Calu3 (cell line): ENCODE results near the gene IFIT1. TPM values are rescaled to one million over a fixed set of nuclear protein-coding genes. Genes with fewer than 3 reads are reported as not detected.

ENCODE experiments used
- BruUV-seq: library from RNA; stranded (reverse); fragments of 400-500 nt; replicated peaks from 2 replicates; lab custom pipeline; 2021; lab: Mats Ljungman, UMichigan
- CTCF ChIA-PET: fragments of 300-600 bp; sonication (Branson Sonifier 250); formaldehyde crosslinking; loops from one replicate; lab custom pipeline; 2022; ENCODE audit warnings: antibody characterized with exemption; lab: Charles Lee
- DNase-seq: peaks from one replicate; pipeline ENCODE4 v3.0.0; 2022
- H3K27ac Mint-ChIP-seq: one replicate; pipeline ENCODE4 v1.8.0; 2022; ENCODE audit warnings: mixed read lengths; ENCODE audit not compliant: unreplicated experiment
- H3K27me3 Mint-ChIP-seq: one replicate; pipeline ENCODE4 v1.8.0; 2022; ENCODE audit warnings: mixed read lengths; ENCODE audit not compliant: unreplicated experiment
- H3K36me3 Mint-ChIP-seq: one replicate; pipeline ENCODE4 v1.8.0; 2022; ENCODE audit warnings: mild to moderate bottlenecking, moderate library complexity, mixed read lengths; ENCODE audit not compliant: insufficient read depth, unreplicated experiment
- H3K4me1 Mint-ChIP-seq: one replicate; pipeline ENCODE4 v1.8.0; 2022; ENCODE audit warnings: mild to moderate bottlenecking, low read depth, mixed read lengths; ENCODE audit not compliant: unreplicated experiment
- H3K4me3 Mint-ChIP-seq: one replicate; pipeline ENCODE4 v1.8.0; 2022; ENCODE audit warnings: mild to moderate bottlenecking, low read depth, moderate library complexity, mixed read lengths; ENCODE audit not compliant: unreplicated experiment
- H3K9me3 Mint-ChIP-seq: one replicate; pipeline ENCODE4 v1.8.0; 2022; ENCODE audit warnings: low read depth, mixed read lengths; ENCODE audit not compliant: unreplicated experiment
- intact Hi-C: fragments of 100-400 bp; cut with micrococcal nuclease; formaldehyde crosslinking; loops from one replicate; pipeline ENCODE4 v1.10.0; 2022; ENCODE audit not compliant: unreplicated experiment
- total RNA-seq: library from RNA; stranded (reverse); gene quantifications from 2 replicates; pipeline ENCODE4 v1.2.3, GENCODE V29; 2022
- TF ChIP-seq, protein P1 (sequence below): fragments of 200-600 bp; IDR thresholded peaks from one replicate; pipeline ENCODE4 v1.8.0; 2022; ENCODE audit warnings: antibody characterized with exemption; ENCODE audit not compliant: unreplicated experiment

Gene IFIT1
- total RNA-seq, 1 experiment from 2014 or later: 52.3 TPM

DNA sequence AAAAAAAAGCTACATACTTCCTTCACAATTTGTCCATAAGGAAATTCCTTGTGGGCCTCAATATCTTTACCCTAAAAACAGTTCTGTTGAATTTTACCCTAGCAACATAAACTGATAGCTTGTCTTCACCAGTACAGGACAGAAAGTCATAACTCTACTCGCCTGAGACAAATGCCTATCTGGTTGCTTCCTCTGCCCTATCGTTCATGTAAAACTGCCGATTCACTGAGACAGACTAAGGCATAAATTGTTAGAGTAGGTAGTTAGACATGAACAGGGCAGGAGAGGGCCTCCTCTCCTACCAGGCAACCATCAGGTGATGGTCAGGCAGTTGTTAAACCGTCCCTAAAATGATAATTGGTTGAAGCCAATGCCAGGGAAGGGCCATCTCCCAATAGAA lies 39.6 kb upstream of the IFIT1 start:
- no peak for DNase-seq
- intact Hi-C loops: no loop called here
- Mint-ChIP-seq H3K36me3 (peaks cover 14% of the 10 kb centered on the region), H3K4me1 (peaks cover 47% of the 10 kb centered on the region), H3K9me3 (peaks cover 4% of the 10 kb centered on the region), H3K4me3 (peak overlapping the region; percentile 66), H3K27me3 (no peaks in the 10 kb centered on the region), H3K27ac (peak overlapping the region; percentile 99)
- CTCF ChIA-PET: interaction anchor here (0.6 to 1.7 kb wide), 4 partner anchors 14 to 201 kb away, joined by 4 to 13 read pairs (median 6); no protein-coding TSS in a partner anchor
- no TSS peak for BruUV-seq
- TF ChIP-seq, protein P1, sequence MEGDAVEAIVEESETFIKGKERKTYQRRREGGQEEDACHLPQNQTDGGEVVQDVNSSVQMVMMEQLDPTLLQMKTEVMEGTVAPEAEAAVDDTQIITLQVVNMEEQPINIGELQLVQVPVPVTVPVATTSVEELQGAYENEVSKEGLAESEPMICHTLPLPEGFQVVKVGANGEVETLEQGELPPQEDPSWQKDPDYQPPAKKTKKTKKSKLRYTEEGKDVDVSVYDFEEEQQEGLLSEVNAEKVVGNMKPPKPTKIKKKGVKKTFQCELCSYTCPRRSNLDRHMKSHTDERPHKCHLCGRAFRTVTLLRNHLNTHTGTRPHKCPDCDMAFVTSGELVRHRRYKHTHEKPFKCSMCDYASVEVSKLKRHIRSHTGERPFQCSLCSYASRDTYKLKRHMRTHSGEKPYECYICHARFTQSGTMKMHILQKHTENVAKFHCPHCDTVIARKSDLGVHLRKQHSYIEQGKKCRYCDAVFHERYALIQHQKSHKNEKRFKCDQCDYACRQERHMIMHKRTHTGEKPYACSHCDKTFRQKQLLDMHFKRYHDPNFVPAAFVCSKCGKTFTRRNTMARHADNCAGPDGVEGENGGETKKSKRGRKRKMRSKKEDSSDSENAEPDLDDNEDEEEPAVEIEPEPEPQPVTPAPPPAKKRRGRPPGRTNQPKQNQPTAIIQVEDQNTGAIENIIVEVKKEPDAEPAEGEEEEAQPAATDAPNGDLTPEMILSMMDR: no peak

- H3K27ac Mint-ChIP-seq: no peak overlapping the region
- intact Hi-C loops: no loop called here
- no peak overlapping the region for H3K4me3 Mint-ChIP-seq
- peaks cover 44% of the 10 kb centered on the region for H3K4me1 Mint-ChIP-seq
- peaks cover 14% of the 10 kb centered on the region for H3K36me3 Mint-ChIP-seq
- CTCF ChIA-PET: no interaction called here
- no peaks in the 10 kb centered on the region for H3K27me3 Mint-ChIP-seq
- H3K9me3 Mint-ChIP-seq: peaks cover 4% of the 10 kb centered on the region
- DNase-seq: no peak
- no TSS peak for BruUV-seq
- TF ChIP-seq, protein P1: no peak
Observed at GRCh38 chr10:89355394-89355931, 37.0 kb upstream of the IFIT1 start.

- intact Hi-C loops: no loop called here
- Mint-ChIP-seq H3K27me3 (no peaks in the 10 kb centered on the region), H3K27ac (no peak overlapping the region), H3K4me3 (no peak overlapping the region), H3K4me1 (peaks cover 34% of the 10 kb centered on the region), H3K36me3 (peaks cover 7% of the 10 kb centered on the region), H3K9me3 (peaks cover 4% of the 10 kb centered on the region)
- DNase-seq: no peak
- CTCF ChIA-PET: no interaction called here
- TF ChIP-seq, protein P1: no peak
- BruUV-seq: no TSS peak
Observed at GRCh38 chr10:89357096-89357495, 35.3 kb upstream of the IFIT1 start.

DNA sequence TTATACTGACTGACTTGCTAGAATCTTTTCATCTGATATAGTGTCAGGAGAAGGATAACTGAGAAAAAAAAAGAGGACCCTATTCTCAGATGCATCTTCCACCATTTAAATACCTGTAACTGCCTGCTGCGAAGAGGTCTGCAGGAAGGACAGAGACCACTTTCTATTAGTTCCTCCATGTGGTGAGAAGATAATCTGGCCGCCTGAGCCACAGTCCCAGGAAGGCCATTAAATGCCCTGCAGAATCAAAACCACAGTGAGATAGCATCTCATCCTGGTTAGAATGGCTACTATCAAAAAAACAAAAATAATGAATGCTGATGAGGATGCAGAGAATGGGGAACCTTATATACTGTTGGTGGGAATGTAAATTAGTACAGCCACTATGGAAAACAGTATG lies 34.4 kb upstream of the IFIT1 start:
- CTCF ChIA-PET: no interaction called here
- intact Hi-C loops: no loop called here
- no TSS peak for BruUV-seq

More for the DNA sequence above, 34.4 kb upstream of the IFIT1 start:
- TF ChIP-seq, protein P1: no peak
- Mint-ChIP-seq H3K27me3 (no peaks in the 10 kb centered on the region), H3K4me3 (no peak overlapping the region), H3K9me3 (peaks cover 4% of the 10 kb centered on the region), H3K4me1 (peaks cover 25% of the 10 kb centered on the region), H3K36me3 (no peaks in the 10 kb centered on the region), H3K27ac (no peak overlapping the region)
- no peak for DNase-seq
